Measurements from ENCODE around the gene FARP2.

DNA sequence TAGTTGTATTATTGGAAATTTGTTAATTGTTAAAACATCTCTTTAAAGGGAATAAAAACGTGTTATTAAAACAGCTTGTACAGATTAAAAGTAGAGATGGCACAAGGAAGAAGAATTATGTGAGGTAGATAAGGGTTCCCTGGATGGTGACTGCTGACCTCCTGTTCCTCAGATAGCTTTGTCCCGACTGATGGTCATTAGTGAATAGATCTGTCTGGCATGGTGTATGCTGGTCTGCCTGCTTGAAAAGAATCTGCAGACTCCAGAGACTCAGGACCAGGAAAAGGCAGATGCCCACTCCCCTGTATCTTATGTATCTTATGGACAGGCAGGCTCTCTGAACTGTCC is 5.6 kb upstream of the FARP2 start:
- TF ChIP-seq, protein P1, sequence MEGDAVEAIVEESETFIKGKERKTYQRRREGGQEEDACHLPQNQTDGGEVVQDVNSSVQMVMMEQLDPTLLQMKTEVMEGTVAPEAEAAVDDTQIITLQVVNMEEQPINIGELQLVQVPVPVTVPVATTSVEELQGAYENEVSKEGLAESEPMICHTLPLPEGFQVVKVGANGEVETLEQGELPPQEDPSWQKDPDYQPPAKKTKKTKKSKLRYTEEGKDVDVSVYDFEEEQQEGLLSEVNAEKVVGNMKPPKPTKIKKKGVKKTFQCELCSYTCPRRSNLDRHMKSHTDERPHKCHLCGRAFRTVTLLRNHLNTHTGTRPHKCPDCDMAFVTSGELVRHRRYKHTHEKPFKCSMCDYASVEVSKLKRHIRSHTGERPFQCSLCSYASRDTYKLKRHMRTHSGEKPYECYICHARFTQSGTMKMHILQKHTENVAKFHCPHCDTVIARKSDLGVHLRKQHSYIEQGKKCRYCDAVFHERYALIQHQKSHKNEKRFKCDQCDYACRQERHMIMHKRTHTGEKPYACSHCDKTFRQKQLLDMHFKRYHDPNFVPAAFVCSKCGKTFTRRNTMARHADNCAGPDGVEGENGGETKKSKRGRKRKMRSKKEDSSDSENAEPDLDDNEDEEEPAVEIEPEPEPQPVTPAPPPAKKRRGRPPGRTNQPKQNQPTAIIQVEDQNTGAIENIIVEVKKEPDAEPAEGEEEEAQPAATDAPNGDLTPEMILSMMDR (conservative IDR thresholded peaks at IDR 0.05 in 1 of 2, IDR thresholded peaks at IDR 0.05 in 1 of 2; ENCODE audit: low read depth in 1 of 2, low read length in 2 of 2), result no peak
- TF ChIP-seq EZH2 (IDR thresholded peaks at IDR 0.05; ENCODE audit: low read length, missing control alignments), result no peak
